Prostate gland (tissue), 2 donors: ENCODE results near the gene DPYD.

Experiments
- POLR2A ChIP-seq: fragments of 450-650 bp; IDR thresholded peaks from one replicate; pipeline ENCODE4 v1.6.1; 2016; ENCODE audit warnings: antibody characterized with exemption, mild to moderate bottlenecking
- POLR2AphosphoS5 ChIP-seq: sonication (generic); formaldehyde crosslinking; IDR thresholded peaks from one replicate; pipeline ENCODE4 v1.6.1; 2017; ENCODE audit warnings: antibody characterized with exemption
- TF ChIP-seq, protein P1 (sequence below), 4 experiments: fragments of 200-600 bp in 2 of 4; fragments of 450-650 bp in 2 of 4; sonication (generic) in 2 of 4; IDR thresholded peaks; 1 replicate in 3 of 4; 2 replicates in 1 of 4; pipeline ENCODE4 v1.5.1; 2016 to 2019; ENCODE audit warnings: antibody characterized with exemption in 4 of 4, mild to moderate bottlenecking in 2 of 4, moderate library complexity in 2 of 4

DNA sequence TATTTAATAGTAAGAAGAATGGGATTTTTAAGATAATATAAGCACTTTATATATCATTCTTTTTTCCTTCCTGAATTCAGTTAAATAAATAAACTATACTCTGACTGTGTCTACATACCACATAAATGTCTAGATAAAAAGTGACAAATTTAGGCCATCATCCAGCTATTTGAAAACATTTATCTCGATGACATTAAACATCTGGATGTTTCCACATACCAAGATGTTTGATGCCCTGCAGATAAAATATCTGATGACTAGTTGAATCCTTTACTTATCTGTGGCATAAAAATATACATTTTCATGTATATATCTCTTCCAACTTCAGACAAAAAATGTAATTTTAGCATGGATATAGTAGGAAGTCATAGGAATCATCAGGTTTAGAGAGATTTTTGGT lies 348.3 kb downstream of the DPYD start:
- TF ChIP-seq, protein P1, sequence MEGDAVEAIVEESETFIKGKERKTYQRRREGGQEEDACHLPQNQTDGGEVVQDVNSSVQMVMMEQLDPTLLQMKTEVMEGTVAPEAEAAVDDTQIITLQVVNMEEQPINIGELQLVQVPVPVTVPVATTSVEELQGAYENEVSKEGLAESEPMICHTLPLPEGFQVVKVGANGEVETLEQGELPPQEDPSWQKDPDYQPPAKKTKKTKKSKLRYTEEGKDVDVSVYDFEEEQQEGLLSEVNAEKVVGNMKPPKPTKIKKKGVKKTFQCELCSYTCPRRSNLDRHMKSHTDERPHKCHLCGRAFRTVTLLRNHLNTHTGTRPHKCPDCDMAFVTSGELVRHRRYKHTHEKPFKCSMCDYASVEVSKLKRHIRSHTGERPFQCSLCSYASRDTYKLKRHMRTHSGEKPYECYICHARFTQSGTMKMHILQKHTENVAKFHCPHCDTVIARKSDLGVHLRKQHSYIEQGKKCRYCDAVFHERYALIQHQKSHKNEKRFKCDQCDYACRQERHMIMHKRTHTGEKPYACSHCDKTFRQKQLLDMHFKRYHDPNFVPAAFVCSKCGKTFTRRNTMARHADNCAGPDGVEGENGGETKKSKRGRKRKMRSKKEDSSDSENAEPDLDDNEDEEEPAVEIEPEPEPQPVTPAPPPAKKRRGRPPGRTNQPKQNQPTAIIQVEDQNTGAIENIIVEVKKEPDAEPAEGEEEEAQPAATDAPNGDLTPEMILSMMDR (IDR thresholded peaks at IDR 0.05), result no peak
- TF ChIP-seq POLR2A, result no peak
- no peak for TF ChIP-seq POLR2AphosphoS5
